Parathyroid adenoma (tissue), 2 donors: ENCODE data around the gene CAMK2D.

Source experiments
- H2AFZ ChIP-seq: fragments of 300-600 bp; sonication (generic); one replicate; pipeline ENCODE4 v1.7.0; 2017; ENCODE audit warnings: antibody characterized with exemption, mild to moderate bottlenecking
- H3K27ac ChIP-seq: fragments of 300-600 bp; sonication (generic); one replicate; pipeline ENCODE4 v1.7.0; 2017
- H3K27me3 ChIP-seq: fragments of 300-600 bp; sonication (generic); one replicate; pipeline ENCODE4 v1.7.0; 2017; ENCODE audit warnings: low read length; ENCODE audit not compliant: control insufficient read depth, insufficient read depth
- H3K36me3 ChIP-seq: fragments of 300-600 bp; sonication (generic); one replicate; pipeline ENCODE4 v1.7.0; 2017; ENCODE audit warnings: low read length; ENCODE audit not compliant: control insufficient read depth, insufficient read depth
- H3K4me1 ChIP-seq: fragments of 300-600 bp; sonication (generic); one replicate; pipeline ENCODE4 v1.7.0; 2017; ENCODE audit warnings: control low read depth
- H3K4me2 ChIP-seq: fragments of 300-600 bp; sonication (generic); one replicate; pipeline ENCODE4 v1.7.0; 2017; ENCODE audit warnings: low read length
- H3K4me3 ChIP-seq: fragments of 300-600 bp; sonication (generic); one replicate; pipeline ENCODE4 v1.7.0; 2017; ENCODE audit warnings: low read depth, low read length
- H3K79me2 ChIP-seq: fragments of 300-600 bp; sonication (generic); one replicate; pipeline ENCODE4 v1.7.0; 2017; ENCODE audit warnings: control low read depth
- H3K9ac ChIP-seq: fragments of 300-600 bp; sonication (generic); one replicate; pipeline ENCODE4 v1.7.0; 2017; ENCODE audit warnings: mild to moderate bottlenecking
- H3K9me3 ChIP-seq: fragments of 300-600 bp; sonication (generic); one replicate; pipeline ENCODE4 v1.7.0; 2017; ENCODE audit warnings: low read length; ENCODE audit not compliant: control insufficient read depth
- CTCF ChIP-seq: fragments of 300-600 bp; sonication (generic); IDR thresholded peaks from one replicate; pipeline ENCODE4 v1.7.0; 2017; ENCODE audit warnings: antibody characterized with exemption, mild to moderate bottlenecking
- donor health status: primary hyperparathyroidism.

CAMK2D gene

GRCh38 chr4:113457121-113457520 is 304.4 kb downstream of the CAMK2D start:
- H3K79me2 ChIP-seq, result no peaks in the 10 kb centered on the region
- no peak overlapping the region for H2AFZ ChIP-seq
- H3K4me3 ChIP-seq, result no peak overlapping the region
- no peaks in the 10 kb centered on the region for H3K9me3 ChIP-seq
- no peaks in the 10 kb centered on the region for H3K4me1 ChIP-seq
- H3K27ac ChIP-seq, result no peak overlapping the region
- H3K36me3 ChIP-seq, result no peaks in the 10 kb centered on the region
- no peaks in the 10 kb centered on the region for H3K27me3 ChIP-seq
- H3K4me2 ChIP-seq, result no peak overlapping the region
- H3K9ac ChIP-seq, result no peak overlapping the region
- TF ChIP-seq CTCF, result no peak

DNA sequence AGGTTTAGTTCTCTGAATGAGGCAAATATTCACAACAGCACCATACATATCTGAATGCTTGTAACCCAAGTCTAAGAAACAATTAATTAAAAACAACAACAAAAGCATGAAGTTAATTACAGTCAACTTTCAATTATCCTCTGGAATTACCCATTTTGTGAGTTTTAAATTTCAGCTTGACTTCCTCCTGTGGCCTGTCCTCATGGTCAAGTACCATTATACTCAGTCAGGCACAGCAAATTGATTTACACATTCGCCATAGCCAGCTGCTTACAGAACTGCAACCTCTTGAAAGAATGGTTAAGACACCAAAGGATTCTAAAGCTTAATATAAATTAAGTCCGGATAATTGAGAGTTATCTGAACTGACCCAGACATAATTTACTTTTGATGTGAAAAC is 306.5 kb downstream of the CAMK2D start:
- Histone ChIP-seq H2AFZ (no peak overlapping the region), H3K79me2 (no peaks in the 10 kb centered on the region), H3K27me3 (no peaks in the 10 kb centered on the region), H3K36me3 (no peaks in the 10 kb centered on the region), H3K9ac (no peak overlapping the region), H3K4me3 (no peak overlapping the region), H3K4me1 (no peaks in the 10 kb centered on the region), H3K9me3 (no peaks in the 10 kb centered on the region), H3K27ac (no peak overlapping the region), H3K4me2 (no peak overlapping the region)
- no peak for TF ChIP-seq CTCF

GRCh38 chr4:113452868-113453620 is 308.5 kb downstream of the CAMK2D start:
- H3K27ac ChIP-seq, result no peak overlapping the region
- no peak overlapping the region for H3K4me3 ChIP-seq
- H3K36me3 ChIP-seq, result no peaks in the 10 kb centered on the region
- H3K9me3 ChIP-seq, result no peaks in the 10 kb centered on the region
- H3K27me3 ChIP-seq, result no peaks in the 10 kb centered on the region
- H3K9ac ChIP-seq, result no peak overlapping the region
- no peak overlapping the region for H3K4me2 ChIP-seq
- H3K79me2 ChIP-seq, result no peaks in the 10 kb centered on the region
- H2AFZ ChIP-seq, result no peak overlapping the region
- TF ChIP-seq CTCF, result no peak
- H3K4me1 ChIP-seq, result no peaks in the 10 kb centered on the region

- Histone ChIP-seq H3K4me1 (no peaks in the 10 kb centered on the region), H3K4me3 (no peak overlapping the region), H3K27me3 (no peaks in the 10 kb centered on the region), H3K27ac (no peak overlapping the region), H3K9me3 (no peaks in the 10 kb centered on the region), H3K9ac (no peak overlapping the region), H3K36me3 (no peaks in the 10 kb centered on the region), H2AFZ (no peak overlapping the region), H3K4me2 (no peak overlapping the region), H3K79me2 (no peaks in the 10 kb centered on the region)
- TF ChIP-seq CTCF, result no peak
Measured at GRCh38 chr4:113452152-113452551, 309.4 kb downstream of the CAMK2D start.
